ENCODE measurements around the gene CYB5B.

The CYB5B gene

GRCh38 chr16:69490707-69491324 lies 66.4 kb downstream of the CYB5B start:
- DNase-seq = no peak

- DNase-seq = no peak
These were observed 70.6 kb downstream of the CYB5B start for GRCh38 chr16:69494991-69495392.

- DNase-seq = no peak
These were observed 71.4 kb downstream of the CYB5B start for GRCh38 chr16:69495821-69496220.

GRCh38 chr16:69496376-69496775 lies 72.0 kb downstream of the CYB5B start:
- DNase-seq = no peak

GRCh38 chr16:69496896-69497295 lies 72.5 kb downstream of the CYB5B start:
- DNase-seq = no peak

- DNase-seq = no peak
These were observed 73.6 kb downstream of the CYB5B start for GRCh38 chr16:69497876-69498596.

- no peak for DNase-seq
These were observed 74.5 kb downstream of the CYB5B start for GRCh38 chr16:69498926-69499325.

- no peak for DNase-seq
These were observed 75.3 kb downstream of the CYB5B start for GRCh38 chr16:69499541-69500230.

- no peak for DNase-seq
These were observed 76.1 kb downstream of the CYB5B start for GRCh38 chr16:69500496-69500895.

- no peak for DNase-seq
These were observed 77.7 kb downstream of the CYB5B start for GRCh38 chr16:69501956-69502745.

GRCh38 chr16:69503244-69503643 lies 78.8 kb downstream of the CYB5B start:
- DNase-seq = no peak

GRCh38 chr16:69508033-69508755 lies 83.8 kb downstream of the CYB5B start:
- no peak for DNase-seq

- no peak for DNase-seq
These were observed 84.7 kb downstream of the CYB5B start for GRCh38 chr16:69509125-69509524.

- no peak for DNase-seq
These were observed 87.2 kb downstream of the CYB5B start for GRCh38 chr16:69511651-69512050.

- no peak for DNase-seq
These were observed 89.0 kb downstream of the CYB5B start for GRCh38 chr16:69513180-69513966.

GRCh38 chr16:69514356-69514755 lies 89.9 kb downstream of the CYB5B start:
- DNase-seq = no peak

Measured in NCI-H1048 (cell line).